ENCODE data around the gene CHD9NB. TPM values are rescaled to one million over a fixed set of nuclear protein-coding genes. Genes with fewer than 3 reads are reported as not detected.

Gene CHD9NB
- 0.61 and 0.75 TPM in 2 replicates for total RNA-seq
- long read RNA-seq, partial matches to known transcripts = 0 of 1 reads
- long read RNA-seq, other reads (novel, unspliced or antisense) = 1 of 1 reads

DNA sequence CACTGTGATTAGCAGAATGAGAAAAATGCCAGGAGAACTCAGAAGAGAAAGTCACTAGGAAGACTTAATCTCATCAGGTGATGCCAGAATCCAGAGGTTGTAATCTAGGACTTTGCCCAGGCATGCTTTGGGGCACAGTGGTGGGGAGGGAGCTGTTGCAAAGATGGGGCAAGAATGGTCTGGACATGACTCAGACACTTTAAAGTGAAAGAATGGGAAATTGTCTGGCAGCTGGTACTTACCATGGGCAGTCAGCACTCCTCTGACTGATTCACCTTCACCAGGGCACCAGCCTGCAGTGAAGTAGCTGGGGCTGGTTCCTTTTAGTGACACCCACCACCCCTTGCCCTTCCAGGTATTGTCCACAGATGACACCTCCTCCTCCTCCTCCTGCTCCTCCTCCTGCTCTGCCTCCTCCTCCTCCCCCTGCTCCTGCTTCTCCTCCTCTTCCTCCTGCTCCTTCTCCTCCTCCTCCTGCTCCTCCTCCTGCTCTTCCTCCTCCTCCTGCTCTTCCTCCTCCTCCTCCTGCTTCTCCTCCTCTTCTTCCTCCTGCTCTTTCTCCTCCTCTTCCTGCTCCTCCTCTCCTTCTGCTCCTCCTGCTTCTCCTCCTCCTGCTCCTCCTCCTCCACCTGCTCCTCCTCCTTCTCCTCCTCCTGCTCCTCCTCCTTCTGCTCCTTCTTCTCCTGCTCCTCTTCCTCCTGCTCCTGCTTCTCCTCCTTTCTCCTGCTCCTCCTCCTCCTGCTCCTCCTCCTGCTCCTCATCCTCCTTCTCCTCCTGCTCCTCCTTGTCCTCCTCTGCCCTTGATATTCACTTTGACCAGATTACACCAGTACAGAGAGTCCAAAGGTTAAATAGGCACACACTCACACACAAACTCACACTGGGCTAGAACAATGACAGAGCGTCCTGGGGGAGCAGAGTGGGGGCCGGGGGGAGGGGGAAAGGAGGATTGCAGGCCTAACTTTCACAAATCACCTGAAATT, at the start of gene CHD9NB:
TSS of gene CHD9NB (minus strand) at position 379 of the 983 bp plus-strand sequence. CDS start 8,739 bp downstream, outside the sequence.
- no peak for TF ChIP-seq CTCF (conservative IDR thresholded peaks at IDR 0.05)
- peaks cover 27% of the 10 kb centered on the region for H3K4me1 Mint-ChIP-seq
- no peak for DNase-seq (ENCODE audit: low read depth, low spot score)
- H3K27ac Mint-ChIP-seq (ENCODE audit: unreplicated experiment) = no peak within 1 kb of the TSS
- no peaks in the 10 kb centered on the region for H3K36me3 Mint-ChIP-seq (ENCODE audit: low read depth)
- H3K9me3 Mint-ChIP-seq = no peaks in the 10 kb centered on the region
- H3K4me3 Mint-ChIP-seq = peak within 1 kb of the TSS; percentile 56
- no peaks in the 10 kb centered on the region for H3K27me3 Mint-ChIP-seq (ENCODE audit: low read depth)

GRCh38 chr16:53100889-53101288, 48.2 kb upstream of the CHD9NB start:
- H3K4me1 Mint-ChIP-seq = peaks cover 23% of the 10 kb centered on the region
- H3K9me3 Mint-ChIP-seq = no peaks in the 10 kb centered on the region
- TF ChIP-seq CTCF (conservative IDR thresholded peaks at IDR 0.05) = no peak
- no peaks in the 10 kb centered on the region for H3K36me3 Mint-ChIP-seq (ENCODE audit: low read depth)
- H3K4me3 Mint-ChIP-seq = no peak overlapping the region
- H3K27ac Mint-ChIP-seq (ENCODE audit: unreplicated experiment) = no peak overlapping the region
- no peaks in the 10 kb centered on the region for H3K27me3 Mint-ChIP-seq (ENCODE audit: low read depth)
- no peak for DNase-seq (ENCODE audit: low read depth, low spot score)

DNA sequence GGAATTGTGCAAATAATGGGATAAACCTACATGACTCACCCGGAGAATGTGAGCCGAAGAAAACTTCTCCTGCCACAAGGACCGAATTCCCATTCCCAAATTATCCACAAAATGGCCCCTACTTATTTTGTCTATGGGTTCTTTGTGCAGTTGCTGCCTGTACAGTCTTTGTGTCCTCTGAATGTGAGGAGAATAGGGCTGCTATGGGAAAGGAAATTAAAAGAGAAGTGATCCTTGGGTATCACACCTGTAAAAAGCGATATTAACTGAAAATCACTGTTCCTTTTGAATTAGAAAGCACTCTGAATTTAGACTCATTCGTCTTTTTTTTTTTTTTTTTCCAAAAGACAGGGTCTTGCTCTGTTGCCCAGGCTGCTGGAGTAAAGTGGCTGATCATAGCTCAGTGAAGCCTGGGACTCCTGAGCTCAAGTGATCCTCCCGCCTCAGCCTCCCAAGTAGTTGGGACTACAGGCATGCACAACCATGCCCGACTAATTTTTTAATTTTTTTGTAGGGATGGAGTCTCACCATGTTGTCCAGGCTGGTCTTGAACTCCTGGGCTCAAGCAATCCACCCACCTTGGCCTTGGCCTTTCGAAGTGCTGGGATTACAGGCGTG, 47.5 kb upstream of the CHD9NB start:
- H3K4me1 Mint-ChIP-seq = peaks cover 23% of the 10 kb centered on the region
- no peak for DNase-seq (ENCODE audit: low read depth, low spot score)
- TF ChIP-seq CTCF (conservative IDR thresholded peaks at IDR 0.05) = no peak
- no peaks in the 10 kb centered on the region for H3K27me3 Mint-ChIP-seq (ENCODE audit: low read depth)
- H3K4me3 Mint-ChIP-seq = no peak overlapping the region
- H3K9me3 Mint-ChIP-seq = no peaks in the 10 kb centered on the region
- no peaks in the 10 kb centered on the region for H3K36me3 Mint-ChIP-seq (ENCODE audit: low read depth)
- no peak overlapping the region for H3K27ac Mint-ChIP-seq (ENCODE audit: unreplicated experiment)

- Mint-ChIP-seq H3K27ac (ENCODE audit: unreplicated experiment) (peak overlapping the region; percentile 79), H3K4me1 (peaks cover 23% of the 10 kb centered on the region), H3K27me3 (ENCODE audit: low read depth) (no peaks in the 10 kb centered on the region), H3K36me3 (ENCODE audit: low read depth) (no peaks in the 10 kb centered on the region), H3K4me3 (no peak overlapping the region), H3K9me3 (no peaks in the 10 kb centered on the region)
- TF ChIP-seq CTCF (conservative IDR thresholded peaks at IDR 0.05) = no peak
- no peak for DNase-seq (ENCODE audit: low read depth, low spot score)
Observed at GRCh38 chr16:53099318-53100130, 46.8 kb upstream of the CHD9NB start.
